NCI-H187 (cell line): ENCODE measurements around the gene FRMD8.

Experiments used
- DNase-seq, 2 experiments: peaks; one replicate each; lab custom pipeline; 2025; lab: John Stamatoyannopoulos, UW

FRMD8 gene

GRCh38 chr11:65454696-65455456 lies 68.4 kb downstream of the FRMD8 start:
- DNase-seq, result peak; percentile 75 to 78

- no peak for DNase-seq
These were observed 70.0 kb downstream of the FRMD8 start for GRCh38 chr11:65456418-65456817.

GRCh38 chr11:65459552-65459951 lies 73.1 kb downstream of the FRMD8 start:
- DNase-seq, result no peak
